CD4-positive, alpha-beta T cell (primary cell): ENCODE measurements around the gene GMNN. TPM values are rescaled to one million over a fixed set of nuclear protein-coding genes. Genes with fewer than 3 reads are reported as not detected.

Experiments
- ATAC-seq: fragments of 200-7000 bp; cut with Tn5 transposase; one replicate; pipeline ENCODE4 v1.10.0; 2022; ENCODE audit warnings: mild to moderate bottlenecking; ENCODE audit not compliant: poor library complexity
- CTCF ChIA-PET: fragments of 350-600 bp; sonication (Branson Sonifier 250); formaldehyde crosslinking; loops from one replicate; lab custom pipeline; 2021; ENCODE audit warnings: antibody characterized with exemption, inconsistent platforms; lab: Charles Lee
- POLR2A ChIA-PET: fragments of 350-600 bp; sonication (Branson Sonifier 250); formaldehyde crosslinking; loops from one replicate; lab custom pipeline; 2021; ENCODE audit warnings: antibody characterized with exemption, inconsistent platforms; lab: Charles Lee
- DNase-seq, 14 experiments: peaks; one replicate each; pipeline ENCODE4 v3.0.0-alpha.2; 2013 to 2020; ENCODE audit warnings: mixed read lengths in 2 of 14
- H3K27ac ChIP-seq, 2 donors: one replicate each; pipeline versions ENCODE4 v1.5.1 to v1.7.0; 2013; ENCODE audit warnings: low read length in 2 of 2, low read depth in 1 of 2, mild to moderate bottlenecking in 1 of 2
- H3K27me3 ChIP-seq, 2 experiments: 1 replicate in 1 of 2; 2 replicates in 1 of 2; pipeline versions ENCODE4 v1.6.1 to v1.7.0; 2013; ENCODE audit warnings: low read length in 2 of 2, control low read depth in 1 of 2, mild to moderate bottlenecking in 1 of 2, moderate library complexity in 1 of 2; ENCODE audit not compliant: insufficient read depth in 2 of 2, control insufficient read depth in 1 of 2
- H3K36me3 ChIP-seq: one replicate; pipeline ENCODE4 v1.6.1; 2013; ENCODE audit warnings: low read length, control low read depth; ENCODE audit not compliant: insufficient read depth
- H3K4me1 ChIP-seq: one replicate; pipeline ENCODE4 v1.6.1; 2013; ENCODE audit warnings: low read length, control low read depth; ENCODE audit not compliant: insufficient read depth
- H3K4me3 ChIP-seq: one replicate; pipeline ENCODE4 v1.5.1; 2013; ENCODE audit warnings: mild to moderate bottlenecking, low read length, moderate library complexity
- H3K9me3 ChIP-seq, 2 experiments: 1 replicate in 1 of 2; 2 replicates in 1 of 2; pipeline versions ENCODE4 v1.6.1 to v1.7.0; 2013; ENCODE audit warnings: low read length in 2 of 2, mild to moderate bottlenecking in 2 of 2, control low read depth in 1 of 2, moderate library complexity in 1 of 2; ENCODE audit not compliant: control insufficient read depth in 1 of 2, insufficient read depth in 1 of 2
- H3K27ac Mint-ChIP-seq: one replicate; pipeline ENCODE4 v1.8.0; 2020; ENCODE audit warnings: mixed read lengths
- H3K27me3 Mint-ChIP-seq: one replicate; pipeline ENCODE4 v1.8.0; 2021; ENCODE audit warnings: mixed read lengths
- H3K36me3 Mint-ChIP-seq: one replicate; pipeline ENCODE4 v1.8.0; 2021; ENCODE audit warnings: low read depth, mixed read lengths
- H3K4me1 Mint-ChIP-seq: one replicate; pipeline ENCODE4 v1.8.0; 2021; ENCODE audit warnings: low read depth, mixed read lengths
- H3K4me3 Mint-ChIP-seq: one replicate; pipeline ENCODE4 v1.8.0; 2020; ENCODE audit warnings: mild to moderate bottlenecking, mixed read lengths
- H3K9me3 Mint-ChIP-seq: one replicate; pipeline ENCODE4 v1.8.0; 2020; ENCODE audit warnings: mixed read lengths
- CTCF ChIP-seq: fragments of 200-600 bp; IDR thresholded peaks from one replicate; pipeline ENCODE4 v1.8.0; 2022; ENCODE audit warnings: antibody characterized with exemption, mild to moderate bottlenecking
- intact Hi-C, 2 experiments: fragments of 100-400 bp; cut with DNase I in 1 of 2; cut with micrococcal nuclease in 1 of 2; formaldehyde crosslinking; loops; one replicate each; pipeline versions ENCODE4 v1.15.1 to v1.9.0; 2023 to 2025; cut with DNase I, micrococcal nuclease
- total RNA-seq, 174 experiments: library from RNA in 2 of 174; stranded (reverse) in 2 of 174; gene quantifications; one replicate each; pipeline ENCODE4 v1.2.3 and lab custom pipeline; 2021 to 2026

GMNN gene
- total RNA-seq, 2 experiments from 2014 or later: 10.1 to 10.5 TPM

- H3K4me3 Mint-ChIP-seq: no peak overlapping the region
- no peaks in the 10 kb centered on the region for H3K4me1 ChIP-seq
- ATAC-seq (no peak), DNase-seq (no peak)
- H3K27me3 Mint-ChIP-seq: no peaks in the 10 kb centered on the region
- intact Hi-C loops: no loop called here
- no peaks in the 10 kb centered on the region for H3K36me3 Mint-ChIP-seq
- no peak overlapping the region for H3K27ac Mint-ChIP-seq
- H3K4me3 ChIP-seq: no peak overlapping the region
- POLR2A ChIA-PET: no interaction called here
- H3K36me3 ChIP-seq: no peaks in the 10 kb centered on the region
- no peaks in the 10 kb centered on the region for H3K27me3 ChIP-seq
- H3K9me3 ChIP-seq: no peaks in the 10 kb centered on the region
- no peak for TF ChIP-seq CTCF
- peaks cover 4% of the 10 kb centered on the region for H3K9me3 Mint-ChIP-seq
- no peak overlapping the region for H3K27ac ChIP-seq
- CTCF ChIA-PET: no interaction called here
- no peaks in the 10 kb centered on the region for H3K4me1 Mint-ChIP-seq
Observed at GRCh38 chr6:24757611-24758010, 17.1 kb upstream of the GMNN start.

- ChIA-PET POLR2A (interaction anchor here (0.6 to 1.5 kb wide), 3 partner anchors 15 to 174 kb away, joined by 3 to 5 read pairs (median 3); partner anchors contain the start of gene GMNN), CTCF (interaction anchor here (1.2 kb wide), 1 partner anchor 179 kb away, joined by 3 read pairs; no protein-coding TSS in a partner anchor)
- Histone ChIP-seq H3K36me3 (no peaks in the 10 kb centered on the region), H3K27ac (no peak overlapping the region), H3K9me3 (no peaks in the 10 kb centered on the region), H3K4me1 (no peaks in the 10 kb centered on the region), H3K4me3 (no peak overlapping the region), H3K27me3 (no peaks in the 10 kb centered on the region)
- TF ChIP-seq CTCF: no peak
- Mint-ChIP-seq H3K36me3 (no peaks in the 10 kb centered on the region), H3K4me3 (no peak overlapping the region), H3K9me3 (no peaks in the 10 kb centered on the region), H3K4me1 (no peaks in the 10 kb centered on the region), H3K27me3 (no peaks in the 10 kb centered on the region), H3K27ac (no peak overlapping the region)
- intact Hi-C loops: no loop called here
- ATAC-seq (no peak), DNase-seq (no peak)
Observed at GRCh38 chr6:24759718-24760117, 15.0 kb upstream of the GMNN start.

- Histone ChIP-seq H3K9me3 (no peaks in the 10 kb centered on the region), H3K4me1 (no peaks in the 10 kb centered on the region), H3K36me3 (no peaks in the 10 kb centered on the region), H3K4me3 (no peak overlapping the region), H3K27me3 (no peaks in the 10 kb centered on the region), H3K27ac (no peak overlapping the region)
- Mint-ChIP-seq H3K36me3 (no peaks in the 10 kb centered on the region), H3K4me3 (no peak overlapping the region), H3K4me1 (no peaks in the 10 kb centered on the region), H3K9me3 (no peaks in the 10 kb centered on the region), H3K27me3 (no peaks in the 10 kb centered on the region), H3K27ac (no peak overlapping the region)
- POLR2A ChIA-PET: interaction anchor here (0.6 kb wide), 1 partner anchor 175 kb away, joined by 3 read pairs; no protein-coding TSS in a partner anchor
- intact Hi-C loops: no loop called here
- ATAC-seq (no peak), DNase-seq (no peak)
- TF ChIP-seq CTCF: no peak
- CTCF ChIA-PET: no interaction called here
Observed at GRCh38 chr6:24760210-24760609, 14.5 kb upstream of the GMNN start.
